Measurements from ENCODE around the gene HIVEP3. TPM values are rescaled to one million over a fixed set of nuclear protein-coding genes. Genes with fewer than 3 reads are reported as not detected.

HIVEP3 gene
- total RNA-seq, 3 donors from 2014 or later: 4.9 to 6.5 (median 6.1) TPM

- ATAC-seq: peak; percentile 13
- Histone ChIP-seq H3K4me3 (no peak overlapping the region), H3K9me3 (no peaks in the 10 kb centered on the region), H3K36me3 (ENCODE audit: low read depth) (no peaks in the 10 kb centered on the region), H3K4me1 (ENCODE audit: low read depth) (peaks cover 20% of the 10 kb centered on the region)
- TF ChIP-seq, protein P1, sequence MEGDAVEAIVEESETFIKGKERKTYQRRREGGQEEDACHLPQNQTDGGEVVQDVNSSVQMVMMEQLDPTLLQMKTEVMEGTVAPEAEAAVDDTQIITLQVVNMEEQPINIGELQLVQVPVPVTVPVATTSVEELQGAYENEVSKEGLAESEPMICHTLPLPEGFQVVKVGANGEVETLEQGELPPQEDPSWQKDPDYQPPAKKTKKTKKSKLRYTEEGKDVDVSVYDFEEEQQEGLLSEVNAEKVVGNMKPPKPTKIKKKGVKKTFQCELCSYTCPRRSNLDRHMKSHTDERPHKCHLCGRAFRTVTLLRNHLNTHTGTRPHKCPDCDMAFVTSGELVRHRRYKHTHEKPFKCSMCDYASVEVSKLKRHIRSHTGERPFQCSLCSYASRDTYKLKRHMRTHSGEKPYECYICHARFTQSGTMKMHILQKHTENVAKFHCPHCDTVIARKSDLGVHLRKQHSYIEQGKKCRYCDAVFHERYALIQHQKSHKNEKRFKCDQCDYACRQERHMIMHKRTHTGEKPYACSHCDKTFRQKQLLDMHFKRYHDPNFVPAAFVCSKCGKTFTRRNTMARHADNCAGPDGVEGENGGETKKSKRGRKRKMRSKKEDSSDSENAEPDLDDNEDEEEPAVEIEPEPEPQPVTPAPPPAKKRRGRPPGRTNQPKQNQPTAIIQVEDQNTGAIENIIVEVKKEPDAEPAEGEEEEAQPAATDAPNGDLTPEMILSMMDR (IDR thresholded peaks at IDR 0.05): no peak
- DNase-seq: no peak
- intact Hi-C loops (cut with DNase I, micrococcal nuclease): no loop called here
Measured at GRCh38 chr1:41892301-41892781, 26.4 kb downstream of the HIVEP3 start.

GRCh38 chr1:41891199-41891896 is 27.4 kb downstream of the HIVEP3 start:
- ATAC-seq: peak; percentile 90
- DNase-seq: peak; percentile 53 to 59 (median 55)
- H3K9me3 ChIP-seq: no peaks in the 10 kb centered on the region
- intact Hi-C loops (cut with DNase I, micrococcal nuclease): no loop called here
- TF ChIP-seq, protein P1 (IDR thresholded peaks at IDR 0.05): no peak
- H3K4me1 ChIP-seq (ENCODE audit: low read depth): peaks cover 20% of the 10 kb centered on the region
- no peak overlapping the region for H3K4me3 ChIP-seq
- H3K36me3 ChIP-seq (ENCODE audit: low read depth): no peaks in the 10 kb centered on the region

DNA sequence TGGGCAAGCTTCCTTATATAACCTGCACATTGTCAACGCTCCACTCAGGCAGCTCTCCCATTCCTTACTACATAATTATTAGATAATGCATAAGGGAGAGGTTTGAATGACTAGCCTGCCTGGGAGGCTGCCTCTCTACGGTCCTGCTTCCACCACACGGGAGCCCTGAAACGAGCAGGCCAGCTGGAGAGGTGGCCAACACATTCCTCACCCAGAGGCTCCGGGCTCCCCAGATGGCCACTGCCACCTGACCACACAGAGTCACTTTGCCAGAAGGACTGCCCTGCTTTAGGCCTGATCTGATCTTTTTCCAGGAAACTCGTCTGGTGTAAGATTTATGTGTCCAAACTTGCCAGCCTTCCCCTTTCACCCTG is 27.9 kb downstream of the HIVEP3 start:
- intact Hi-C loops (cut with DNase I, micrococcal nuclease): no loop called here
- peak in 2 of 3 donors; percentile 11 to 36 for DNase-seq
- Histone ChIP-seq H3K4me1 (ENCODE audit: low read depth) (peaks cover 20% of the 10 kb centered on the region), H3K4me3 (no peak overlapping the region), H3K9me3 (no peaks in the 10 kb centered on the region), H3K36me3 (ENCODE audit: low read depth) (no peaks in the 10 kb centered on the region)
- ATAC-seq: peak; percentile 47
- TF ChIP-seq, protein P1 (IDR thresholded peaks at IDR 0.05): no peak

DNA sequence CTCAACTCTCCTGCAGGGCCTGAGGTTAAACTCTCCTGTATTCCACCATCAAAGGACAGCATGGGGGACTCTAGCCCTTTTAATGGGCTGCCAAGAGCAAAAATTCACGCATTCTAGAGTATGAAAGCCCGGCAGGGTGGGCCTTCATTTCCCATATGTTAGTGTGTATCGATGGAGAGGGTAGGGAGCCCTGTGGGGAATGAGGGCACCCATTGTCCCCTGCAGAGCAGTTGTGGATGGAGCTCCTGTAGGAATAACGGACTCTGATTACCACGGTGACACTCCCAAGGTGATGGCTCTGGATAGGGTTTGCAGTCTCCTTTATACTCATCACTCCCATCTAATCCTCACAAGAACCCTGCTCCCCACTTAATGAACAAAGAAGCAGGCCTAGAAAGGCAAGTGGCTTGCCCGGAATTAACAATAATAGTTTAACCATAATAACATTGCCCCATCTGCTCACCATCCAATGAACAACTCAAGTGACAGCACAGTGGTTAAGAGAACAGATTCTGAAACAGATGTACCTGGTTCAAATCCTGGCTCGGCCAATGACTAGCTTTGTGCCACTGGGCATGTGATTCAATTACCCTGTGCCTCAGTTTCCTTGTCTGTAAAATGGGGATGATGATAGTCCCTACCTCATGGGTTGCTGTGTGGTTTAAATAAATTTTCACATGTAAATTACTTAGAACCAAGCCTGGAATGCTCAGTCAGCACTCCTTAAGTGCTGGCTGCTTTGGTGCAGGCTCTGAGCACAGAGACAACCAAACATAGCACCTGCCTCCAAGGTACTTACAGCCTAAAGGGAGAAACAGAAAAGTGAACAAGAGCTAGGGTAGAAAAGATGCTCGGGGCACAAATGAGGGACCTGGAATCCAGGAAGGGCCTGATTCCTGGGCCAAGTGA is 29.0 kb downstream of the HIVEP3 start:
- DNase-seq (no peak), ATAC-seq (no peak)
- Histone ChIP-seq H3K9me3 (no peaks in the 10 kb centered on the region), H3K4me1 (ENCODE audit: low read depth) (peaks cover 20% of the 10 kb centered on the region), H3K36me3 (ENCODE audit: low read depth) (no peaks in the 10 kb centered on the region), H3K4me3 (no peak overlapping the region)
- TF ChIP-seq, protein P1 (IDR thresholded peaks at IDR 0.05): no peak
- intact Hi-C loops (cut with DNase I, micrococcal nuclease): no loop called here

GRCh38 chr1:41888756-41889155 is 30.0 kb downstream of the HIVEP3 start:
- H3K9me3 ChIP-seq: no peaks in the 10 kb centered on the region
- ATAC-seq (no peak), DNase-seq (no peak)
- H3K4me3 ChIP-seq: no peak overlapping the region
- no peaks in the 10 kb centered on the region for H3K36me3 ChIP-seq (ENCODE audit: low read depth)
- H3K4me1 ChIP-seq (ENCODE audit: low read depth): peaks cover 16% of the 10 kb centered on the region
- intact Hi-C loops (cut with DNase I, micrococcal nuclease): no loop called here
- TF ChIP-seq, protein P1 (IDR thresholded peaks at IDR 0.05): no peak

Measured in mucosa of descending colon (tissue), 3 donors.